ENCODE results near the gene SRGAP3. TPM values are rescaled to one million over a fixed set of nuclear protein-coding genes. Genes with fewer than 3 reads are reported as not detected.

Gene SRGAP3
- total RNA-seq, 1 experiment from 2014 or later, result 17.9 TPM

GRCh38 chr3:8963137-8963853 is 286.2 kb downstream of the SRGAP3 start, which contains the start of gene RAD18 (continued):
- peak; percentile 45; the same call in 1 of the 2 replicates for TF ChIP-seq ARID4B (CRISPR knock-in tag; IDR thresholded peaks at IDR 0.05; ENCODE audit: borderline replicate concordance)
- TF ChIP-seq, protein P1, sequence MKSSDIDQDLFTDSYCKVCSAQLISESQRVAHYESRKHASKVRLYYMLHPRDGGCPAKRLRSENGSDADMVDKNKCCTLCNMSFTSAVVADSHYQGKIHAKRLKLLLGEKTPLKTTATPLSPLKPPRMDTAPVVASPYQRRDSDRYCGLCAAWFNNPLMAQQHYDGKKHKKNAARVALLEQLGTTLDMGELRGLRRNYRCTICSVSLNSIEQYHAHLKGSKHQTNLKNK (CRISPR knock-in tag; IDR thresholded peaks at IDR 0.05), result no peak
- TF ChIP-seq ZNF263 (CRISPR knock-in tag; IDR thresholded peaks at IDR 0.05; ENCODE audit: low read depth), result no peak
- TF ChIP-seq, protein P2, sequence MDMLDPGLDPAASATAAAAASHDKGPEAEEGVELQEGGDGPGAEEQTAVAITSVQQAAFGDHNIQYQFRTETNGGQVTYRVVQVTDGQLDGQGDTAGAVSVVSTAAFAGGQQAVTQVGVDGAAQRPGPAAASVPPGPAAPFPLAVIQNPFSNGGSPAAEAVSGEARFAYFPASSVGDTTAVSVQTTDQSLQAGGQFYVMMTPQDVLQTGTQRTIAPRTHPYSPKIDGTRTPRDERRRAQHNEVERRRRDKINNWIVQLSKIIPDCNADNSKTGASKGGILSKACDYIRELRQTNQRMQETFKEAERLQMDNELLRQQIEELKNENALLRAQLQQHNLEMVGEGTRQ (CRISPR knock-in tag; IDR thresholded peaks at IDR 0.05), result no peak
- TF ChIP-seq, protein P3, sequence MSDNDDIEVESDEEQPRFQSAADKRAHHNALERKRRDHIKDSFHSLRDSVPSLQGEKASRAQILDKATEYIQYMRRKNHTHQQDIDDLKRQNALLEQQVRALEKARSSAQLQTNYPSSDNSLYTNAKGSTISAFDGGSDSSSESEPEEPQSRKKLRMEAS (CRISPR knock-in tag; IDR thresholded peaks at IDR 0.05), result peak; percentile 78
- TF ChIP-seq, protein P4, sequence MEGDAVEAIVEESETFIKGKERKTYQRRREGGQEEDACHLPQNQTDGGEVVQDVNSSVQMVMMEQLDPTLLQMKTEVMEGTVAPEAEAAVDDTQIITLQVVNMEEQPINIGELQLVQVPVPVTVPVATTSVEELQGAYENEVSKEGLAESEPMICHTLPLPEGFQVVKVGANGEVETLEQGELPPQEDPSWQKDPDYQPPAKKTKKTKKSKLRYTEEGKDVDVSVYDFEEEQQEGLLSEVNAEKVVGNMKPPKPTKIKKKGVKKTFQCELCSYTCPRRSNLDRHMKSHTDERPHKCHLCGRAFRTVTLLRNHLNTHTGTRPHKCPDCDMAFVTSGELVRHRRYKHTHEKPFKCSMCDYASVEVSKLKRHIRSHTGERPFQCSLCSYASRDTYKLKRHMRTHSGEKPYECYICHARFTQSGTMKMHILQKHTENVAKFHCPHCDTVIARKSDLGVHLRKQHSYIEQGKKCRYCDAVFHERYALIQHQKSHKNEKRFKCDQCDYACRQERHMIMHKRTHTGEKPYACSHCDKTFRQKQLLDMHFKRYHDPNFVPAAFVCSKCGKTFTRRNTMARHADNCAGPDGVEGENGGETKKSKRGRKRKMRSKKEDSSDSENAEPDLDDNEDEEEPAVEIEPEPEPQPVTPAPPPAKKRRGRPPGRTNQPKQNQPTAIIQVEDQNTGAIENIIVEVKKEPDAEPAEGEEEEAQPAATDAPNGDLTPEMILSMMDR (IDR thresholded peaks at IDR 0.05), result no peak
- TF ChIP-seq IRF1 (CRISPR knock-in tag; IDR thresholded peaks at IDR 0.05), result 0 out of 2 replicates have a peak, but pooled peaks have one; percentile 28
- TF ChIP-seq CDX4 (CRISPR knock-in tag; IDR thresholded peaks at IDR 0.05; ENCODE audit: borderline replicate concordance), result no peak
- TF ChIP-seq, protein P5, sequence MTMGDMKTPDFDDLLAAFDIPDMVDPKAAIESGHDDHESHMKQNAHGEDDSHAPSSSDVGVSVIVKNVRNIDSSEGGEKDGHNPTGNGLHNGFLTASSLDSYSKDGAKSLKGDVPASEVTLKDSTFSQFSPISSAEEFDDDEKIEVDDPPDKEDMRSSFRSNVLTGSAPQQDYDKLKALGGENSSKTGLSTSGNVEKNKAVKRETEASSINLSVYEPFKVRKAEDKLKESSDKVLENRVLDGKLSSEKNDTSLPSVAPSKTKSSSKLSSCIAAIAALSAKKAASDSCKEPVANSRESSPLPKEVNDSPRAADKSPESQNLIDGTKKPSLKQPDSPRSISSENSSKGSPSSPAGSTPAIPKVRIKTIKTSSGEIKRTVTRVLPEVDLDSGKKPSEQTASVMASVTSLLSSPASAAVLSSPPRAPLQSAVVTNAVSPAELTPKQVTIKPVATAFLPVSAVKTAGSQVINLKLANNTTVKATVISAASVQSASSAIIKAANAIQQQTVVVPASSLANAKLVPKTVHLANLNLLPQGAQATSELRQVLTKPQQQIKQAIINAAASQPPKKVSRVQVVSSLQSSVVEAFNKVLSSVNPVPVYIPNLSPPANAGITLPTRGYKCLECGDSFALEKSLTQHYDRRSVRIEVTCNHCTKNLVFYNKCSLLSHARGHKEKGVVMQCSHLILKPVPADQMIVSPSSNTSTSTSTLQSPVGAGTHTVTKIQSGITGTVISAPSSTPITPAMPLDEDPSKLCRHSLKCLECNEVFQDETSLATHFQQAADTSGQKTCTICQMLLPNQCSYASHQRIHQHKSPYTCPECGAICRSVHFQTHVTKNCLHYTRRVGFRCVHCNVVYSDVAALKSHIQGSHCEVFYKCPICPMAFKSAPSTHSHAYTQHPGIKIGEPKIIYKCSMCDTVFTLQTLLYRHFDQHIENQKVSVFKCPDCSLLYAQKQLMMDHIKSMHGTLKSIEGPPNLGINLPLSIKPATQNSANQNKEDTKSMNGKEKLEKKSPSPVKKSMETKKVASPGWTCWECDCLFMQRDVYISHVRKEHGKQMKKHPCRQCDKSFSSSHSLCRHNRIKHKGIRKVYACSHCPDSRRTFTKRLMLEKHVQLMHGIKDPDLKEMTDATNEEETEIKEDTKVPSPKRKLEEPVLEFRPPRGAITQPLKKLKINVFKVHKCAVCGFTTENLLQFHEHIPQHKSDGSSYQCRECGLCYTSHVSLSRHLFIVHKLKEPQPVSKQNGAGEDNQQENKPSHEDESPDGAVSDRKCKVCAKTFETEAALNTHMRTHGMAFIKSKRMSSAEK (CRISPR knock-in tag; IDR thresholded peaks at IDR 0.05; ENCODE audit: borderline replicate concordance), result no peak
- TF ChIP-seq, protein P6, sequence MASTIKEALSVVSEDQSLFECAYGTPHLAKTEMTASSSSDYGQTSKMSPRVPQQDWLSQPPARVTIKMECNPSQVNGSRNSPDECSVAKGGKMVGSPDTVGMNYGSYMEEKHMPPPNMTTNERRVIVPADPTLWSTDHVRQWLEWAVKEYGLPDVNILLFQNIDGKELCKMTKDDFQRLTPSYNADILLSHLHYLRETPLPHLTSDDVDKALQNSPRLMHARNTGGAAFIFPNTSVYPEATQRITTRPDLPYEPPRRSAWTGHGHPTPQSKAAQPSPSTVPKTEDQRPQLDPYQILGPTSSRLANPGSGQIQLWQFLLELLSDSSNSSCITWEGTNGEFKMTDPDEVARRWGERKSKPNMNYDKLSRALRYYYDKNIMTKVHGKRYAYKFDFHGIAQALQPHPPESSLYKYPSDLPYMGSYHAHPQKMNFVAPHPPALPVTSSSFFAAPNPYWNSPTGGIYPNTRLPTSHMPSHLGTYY (CRISPR knock-in tag; IDR thresholded peaks at IDR 0.05), result no peak
- TF ChIP-seq RORB (CRISPR knock-in tag; IDR thresholded peaks at IDR 0.05), result no peak
- no peak for TF ChIP-seq FOXP1 (CRISPR knock-in tag; IDR thresholded peaks at IDR 0.05; ENCODE audit: borderline replicate concordance)
- TF ChIP-seq, protein P7, sequence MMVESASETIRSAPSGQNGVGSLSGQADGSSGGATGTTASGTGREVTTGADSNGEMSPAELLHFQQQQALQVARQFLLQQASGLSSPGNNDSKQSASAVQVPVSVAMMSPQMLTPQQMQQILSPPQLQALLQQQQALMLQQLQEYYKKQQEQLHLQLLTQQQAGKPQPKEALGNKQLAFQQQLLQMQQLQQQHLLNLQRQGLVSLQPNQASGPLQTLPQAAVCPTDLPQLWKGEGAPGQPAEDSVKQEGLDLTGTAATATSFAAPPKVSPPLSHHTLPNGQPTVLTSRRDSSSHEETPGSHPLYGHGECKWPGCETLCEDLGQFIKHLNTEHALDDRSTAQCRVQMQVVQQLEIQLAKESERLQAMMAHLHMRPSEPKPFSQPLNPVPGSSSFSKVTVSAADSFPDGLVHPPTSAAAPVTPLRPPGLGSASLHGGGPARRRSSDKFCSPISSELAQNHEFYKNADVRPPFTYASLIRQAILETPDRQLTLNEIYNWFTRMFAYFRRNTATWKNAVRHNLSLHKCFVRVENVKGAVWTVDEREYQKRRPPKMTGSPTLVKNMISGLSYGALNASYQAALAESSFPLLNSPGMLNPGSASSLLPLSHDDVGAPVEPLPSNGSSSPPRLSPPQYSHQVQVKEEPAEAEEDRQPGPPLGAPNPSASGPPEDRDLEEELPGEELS (CRISPR knock-in tag; IDR thresholded peaks at IDR 0.05), result peak; percentile 59; the same call in 1 of the 2 replicates
- TF ChIP-seq, protein P8, sequence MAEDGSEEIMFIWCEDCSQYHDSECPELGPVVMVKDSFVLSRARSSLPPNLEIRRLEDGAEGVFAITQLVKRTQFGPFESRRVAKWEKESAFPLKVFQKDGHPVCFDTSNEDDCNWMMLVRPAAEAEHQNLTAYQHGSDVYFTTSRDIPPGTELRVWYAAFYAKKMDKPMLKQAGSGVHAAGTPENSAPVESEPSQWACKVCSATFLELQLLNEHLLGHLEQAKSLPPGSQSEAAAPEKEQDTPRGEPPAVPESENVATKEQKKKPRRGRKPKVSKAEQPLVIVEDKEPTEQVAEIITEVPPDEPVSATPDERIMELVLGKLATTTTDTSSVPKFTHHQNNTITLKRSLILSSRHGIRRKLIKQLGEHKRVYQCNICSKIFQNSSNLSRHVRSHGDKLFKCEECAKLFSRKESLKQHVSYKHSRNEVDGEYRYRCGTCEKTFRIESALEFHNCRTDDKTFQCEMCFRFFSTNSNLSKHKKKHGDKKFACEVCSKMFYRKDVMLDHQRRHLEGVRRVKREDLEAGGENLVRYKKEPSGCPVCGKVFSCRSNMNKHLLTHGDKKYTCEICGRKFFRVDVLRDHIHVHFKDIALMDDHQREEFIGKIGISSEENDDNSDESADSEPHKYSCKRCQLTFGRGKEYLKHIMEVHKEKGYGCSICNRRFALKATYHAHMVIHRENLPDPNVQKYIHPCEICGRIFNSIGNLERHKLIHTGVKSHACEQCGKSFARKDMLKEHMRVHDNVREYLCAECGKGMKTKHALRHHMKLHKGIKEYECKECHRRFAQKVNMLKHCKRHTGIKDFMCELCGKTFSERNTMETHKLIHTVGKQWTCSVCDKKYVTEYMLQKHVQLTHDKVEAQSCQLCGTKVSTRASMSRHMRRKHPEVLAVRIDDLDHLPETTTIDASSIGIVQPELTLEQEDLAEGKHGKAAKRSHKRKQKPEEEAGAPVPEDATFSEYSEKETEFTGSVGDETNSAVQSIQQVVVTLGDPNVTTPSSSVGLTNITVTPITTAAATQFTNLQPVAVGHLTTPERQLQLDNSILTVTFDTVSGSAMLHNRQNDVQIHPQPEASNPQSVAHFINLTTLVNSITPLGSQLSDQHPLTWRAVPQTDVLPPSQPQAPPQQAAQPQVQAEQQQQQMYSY (CRISPR knock-in tag; IDR thresholded peaks at IDR 0.05), result no peak

Measured in WTC11 (cell line).